ENCODE results near the gene ZFPL1. TPM values are rescaled to one million over a fixed set of nuclear protein-coding genes. Genes with fewer than 3 reads are reported as not detected.
"Not testable (repeated sequence)": the region's sequence is repeated elsewhere in the genome, so short reads cannot be mapped to it uniquely, and the experiment has no call there.

The ZFPL1 gene
- total and polyA plus RNA-seq, 12 donors = 33.7 to 90.3 (median 42.4) TPM

GRCh38 chr11:65118097-65118837 is 34.2 kb downstream of the ZFPL1 start:
- H3K27ac ChIP-seq = peak overlapping the region in 3 of 5 donors; percentile 45 to 94 (median 66)
- 70 to 79% (median 73%) methylated on average over 18 of the region's 18 CpGs for WGBS, 4 donors
- intact Hi-C loops (cut with DNase I) = no loop called here
- DNase-seq = peak in 3 of 7 donors; percentile 16 to 41 (median 22)
- no peak overlapping the region for H3K4me3 ChIP-seq
- H3K27me3 ChIP-seq = no peaks in the 10 kb centered on the region
- peaks cover 43 to 56% of the 10 kb centered on the region in 2 donors for H3K4me1 ChIP-seq (replicated peaks in 1 of 2)
- H3K9me3 ChIP-seq (replicated peaks in 1 of 3) = no peaks in the 10 kb centered on the region
- TF ChIP-seq CTCF (IDR thresholded peaks at IDR 0.05) (peak in 3 of 6 experiments; percentile 2 to 34 (median 28)), POLR2A (IDR thresholded peaks at IDR 0.05) (no peak)
- H3K36me3 ChIP-seq (replicated peaks in 1 of 2) = peaks cover 0 to 37% of the 10 kb centered on the region in 2 donors

- H3K27me3 ChIP-seq; H3K4me3 ChIP-seq; H3K9me3 ChIP-seq (replicated peaks in 1 of 3); intact Hi-C loops (cut with DNase I): not testable (repeated sequence)
- peak in 5 of 7 donors; percentile 5 to 51 (median 38) for DNase-seq
- peaks cover 0 to 37% of the 10 kb centered on the region in 2 donors for H3K36me3 ChIP-seq (replicated peaks in 1 of 2)
- peaks cover 38 to 49% of the 10 kb centered on the region in 2 donors for H3K4me1 ChIP-seq (replicated peaks in 1 of 2)
- WGBS, 4 donors = 78 to 86% (median 82%) methylated on average over 17 to 18 of the region's 18 CpGs
- peak overlapping the region in 2 of 5 donors; percentile 23 to 66 for H3K27ac ChIP-seq
These were observed 35.1 kb downstream of the ZFPL1 start for GRCh38 chr11:65118891-65119669.

GRCh38 chr11:65119670-65119995 is 35.6 kb downstream of the ZFPL1 start:
- intact Hi-C loops (cut with DNase I) = no loop called here
- H3K4me3 ChIP-seq = no peak overlapping the region
- peaks cover 0 to 41% of the 10 kb centered on the region in 2 donors for H3K36me3 ChIP-seq (replicated peaks in 1 of 2)
- H3K27ac ChIP-seq = no peak overlapping the region
- no peaks in the 10 kb centered on the region for H3K27me3 ChIP-seq
- H3K9me3 ChIP-seq (replicated peaks in 1 of 3) = no peaks in the 10 kb centered on the region
- DNase-seq = no peak
- TF ChIP-seq POLR2A (IDR thresholded peaks at IDR 0.05) (no peak), CTCF (IDR thresholded peaks at IDR 0.05) (no peak)
- peaks cover 33 to 44% of the 10 kb centered on the region in 2 donors for H3K4me1 ChIP-seq (replicated peaks in 1 of 2)

- peak overlapping the region in 1 of 4 donors; percentile 82 for H3K4me3 ChIP-seq
- H3K9me3 ChIP-seq (replicated peaks in 1 of 3) = no peaks in the 10 kb centered on the region
- H3K4me1 ChIP-seq (replicated peaks in 1 of 2) = peaks cover 26 to 32% of the 10 kb centered on the region in 2 donors
- H3K27me3 ChIP-seq = no peaks in the 10 kb centered on the region
- H3K36me3 ChIP-seq (replicated peaks in 1 of 2) = peaks cover 0 to 44% of the 10 kb centered on the region in 2 donors
- H3K27ac ChIP-seq = peak overlapping the region in 4 of 5 donors; percentile 87 to 97 (median 94)
- WGBS, 4 donors = 63 to 73% (median 69%) methylated on average over 3 of the region's 3 CpGs
- DNase-seq = peak in 4 of 7 donors; percentile 5 to 52 (median 16)
- intact Hi-C loops (cut with DNase I) = no loop called here
- TF ChIP-seq POLR2A (IDR thresholded peaks at IDR 0.05) (no peak), CTCF (IDR thresholded peaks at IDR 0.05) (no peak)
These were observed 36.8 kb downstream of the ZFPL1 start for GRCh38 chr11:65120831-65121230.

Measured in adrenal gland (tissue), 12 donors.